HG03039 (cell line): ENCODE measurements around the gene ALK.

ENCODE experiments used
- ATAC-seq: cut with Tn5 transposase; IDR thresholded peaks from one replicate; pipeline ENCODE4 v1.9.1; 2021; ENCODE audit warnings: mild to moderate bottlenecking, moderate library complexity; ENCODE audit not compliant: unreplicated experiment

Gene ALK

DNA sequence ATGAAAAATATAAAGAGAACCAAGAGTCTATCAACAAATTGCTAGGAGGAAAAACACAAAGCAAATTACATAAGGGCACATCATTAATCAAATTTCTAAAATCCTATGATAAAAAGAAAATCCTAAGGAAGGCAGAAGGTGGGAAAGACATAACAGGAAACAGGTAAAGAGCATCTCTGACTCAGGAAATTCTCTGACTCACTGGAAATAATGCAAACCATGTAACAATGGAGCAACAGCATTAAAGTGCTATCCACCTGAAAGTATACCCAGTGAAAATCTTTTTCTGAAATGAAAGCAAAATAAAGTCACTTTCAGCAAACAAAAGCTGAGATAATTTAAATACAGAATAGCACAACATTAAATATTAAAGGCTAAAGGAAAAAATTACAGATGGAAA is 10.9 kb downstream of the ALK start:
- ATAC-seq: no peak

DNA sequence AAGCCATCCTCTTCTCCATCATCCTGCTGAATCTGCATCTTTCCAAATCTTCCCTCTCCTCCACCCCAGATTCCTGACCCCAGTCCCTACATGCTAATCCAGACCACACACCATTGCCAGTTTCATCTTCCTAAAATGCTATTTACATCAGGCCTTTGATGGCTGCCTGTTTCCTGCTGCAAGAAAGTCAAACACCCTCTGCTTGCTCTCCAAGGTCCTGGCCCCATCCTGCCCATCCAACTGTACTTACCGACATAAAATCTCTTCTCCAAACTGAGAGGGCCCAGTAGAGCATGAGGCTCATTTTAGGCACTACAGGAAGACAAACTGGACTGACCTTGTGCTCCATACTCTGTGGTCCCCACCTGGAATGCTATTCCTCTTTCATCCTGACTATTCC is 19.0 kb downstream of the ALK start:
- ATAC-seq: no peak

DNA sequence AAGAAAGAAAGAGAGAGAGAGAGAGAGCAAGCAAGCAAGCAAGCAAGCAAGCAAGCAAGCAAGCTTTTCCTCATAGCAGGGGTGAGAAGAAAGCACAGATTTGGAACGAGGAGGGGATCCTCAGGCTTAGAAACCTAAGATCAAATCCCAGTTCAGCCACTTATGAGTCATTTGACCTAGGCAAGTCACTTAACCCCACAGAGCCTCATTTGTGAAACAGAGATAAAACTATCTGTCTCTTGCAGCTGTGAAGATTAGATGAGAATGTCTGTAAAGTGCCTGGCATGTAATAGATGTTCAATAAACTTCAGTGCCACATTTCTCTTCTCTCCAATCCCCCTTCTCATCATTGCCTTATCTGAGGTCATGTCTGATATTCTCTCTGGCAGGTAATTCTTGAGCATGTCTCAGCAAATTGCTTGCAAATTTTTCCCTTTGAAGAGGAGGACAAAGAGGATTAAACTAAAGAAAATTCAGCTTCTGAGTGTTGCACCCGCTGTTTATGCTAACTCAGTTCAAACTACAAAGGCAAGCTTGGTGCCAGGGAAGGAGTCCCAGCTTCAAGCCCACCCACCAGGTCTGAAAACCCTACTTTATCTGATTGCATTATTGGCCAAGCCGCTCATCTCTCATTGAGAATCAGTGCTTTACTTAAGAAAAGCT is 20.3 kb downstream of the ALK start:
- ATAC-seq: no peak

DNA sequence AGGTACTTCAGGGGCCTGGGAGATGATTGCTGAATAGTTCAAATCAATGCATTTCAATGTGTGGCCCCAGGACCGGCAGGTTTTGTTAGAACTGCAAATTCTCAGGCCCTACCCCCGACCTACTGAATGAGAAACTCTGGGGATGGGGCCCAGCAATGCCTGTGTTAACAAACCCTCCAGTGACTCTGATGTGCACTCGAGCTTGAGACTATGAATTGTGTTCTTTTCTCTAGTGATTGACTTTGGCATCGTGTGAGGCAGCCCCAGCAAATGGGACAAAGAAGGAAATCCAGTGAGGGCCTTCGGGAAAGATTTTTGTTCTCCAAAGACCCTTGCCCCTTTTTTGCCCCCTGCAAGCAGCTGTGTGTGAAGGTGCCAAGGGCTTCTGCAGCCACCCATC is 22.4 kb downstream of the ALK start:
- ATAC-seq: no peak

DNA sequence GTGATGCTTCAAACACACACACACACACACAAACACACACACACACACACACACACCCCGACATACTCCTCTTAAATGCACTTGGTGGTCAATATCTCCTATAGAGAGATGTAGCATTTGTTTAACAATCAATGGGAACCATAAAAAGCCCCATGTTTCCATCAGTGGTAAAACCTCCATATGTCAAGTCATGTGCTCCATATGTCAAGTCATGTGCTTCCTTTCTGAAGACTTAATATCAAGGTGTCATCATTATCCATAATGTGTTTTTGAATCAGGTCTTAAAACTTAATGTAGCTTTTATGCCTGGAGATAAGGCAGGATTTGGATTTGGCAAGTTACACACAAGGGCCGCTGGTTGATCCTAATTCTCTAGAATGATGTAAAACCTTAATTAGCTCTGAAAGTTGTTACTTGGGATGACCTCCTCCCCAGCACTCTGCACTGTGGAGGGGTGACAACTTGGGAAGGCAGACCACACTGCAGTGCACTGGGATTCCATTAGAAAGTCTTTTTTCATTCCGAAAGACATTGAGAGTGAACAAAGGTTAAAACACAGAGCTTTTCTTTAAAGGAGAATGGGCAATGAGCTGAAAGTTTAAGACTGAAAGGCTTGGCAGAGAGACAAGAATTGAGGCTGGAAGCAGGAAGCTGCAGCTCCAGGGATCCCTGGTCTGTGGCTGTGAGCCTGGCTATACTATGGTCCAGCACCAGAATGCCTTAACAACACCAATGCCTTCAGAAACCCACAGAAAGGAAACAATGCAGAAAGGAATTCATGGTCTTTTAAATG is 26.4 kb downstream of the ALK start:
- ATAC-seq: no peak

DNA sequence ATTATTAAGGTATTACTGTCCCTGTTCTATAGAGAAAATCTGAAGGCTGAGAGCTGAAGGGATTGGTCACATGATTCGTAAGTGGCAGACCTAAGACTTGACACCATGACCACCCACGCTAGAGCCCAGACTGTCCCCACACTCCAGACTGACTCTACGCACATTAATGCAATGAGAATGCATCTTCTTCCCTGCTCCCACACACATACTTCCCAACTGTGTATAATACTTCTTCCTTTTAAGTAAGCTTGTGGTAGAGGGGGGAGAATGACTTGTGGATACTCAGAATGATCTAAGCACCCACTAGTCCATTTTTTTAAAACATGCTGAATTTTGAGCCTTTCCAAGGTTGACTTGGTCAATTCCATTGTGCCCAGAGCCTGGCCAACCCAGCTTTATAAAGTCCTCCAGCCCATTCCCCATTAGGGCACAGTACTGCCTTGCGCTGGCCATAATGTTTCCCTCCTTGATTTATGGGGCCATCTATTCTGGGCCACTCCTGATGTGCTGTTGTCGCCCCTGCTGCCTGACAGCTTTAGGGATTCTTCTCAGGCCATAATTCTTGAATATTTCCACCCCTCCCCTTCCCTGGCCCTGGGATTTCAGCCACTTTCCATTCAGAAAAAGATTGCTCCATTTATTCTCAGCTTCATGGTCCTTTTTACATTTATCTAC is 28.7 kb downstream of the ALK start:
- ATAC-seq: no peak

DNA sequence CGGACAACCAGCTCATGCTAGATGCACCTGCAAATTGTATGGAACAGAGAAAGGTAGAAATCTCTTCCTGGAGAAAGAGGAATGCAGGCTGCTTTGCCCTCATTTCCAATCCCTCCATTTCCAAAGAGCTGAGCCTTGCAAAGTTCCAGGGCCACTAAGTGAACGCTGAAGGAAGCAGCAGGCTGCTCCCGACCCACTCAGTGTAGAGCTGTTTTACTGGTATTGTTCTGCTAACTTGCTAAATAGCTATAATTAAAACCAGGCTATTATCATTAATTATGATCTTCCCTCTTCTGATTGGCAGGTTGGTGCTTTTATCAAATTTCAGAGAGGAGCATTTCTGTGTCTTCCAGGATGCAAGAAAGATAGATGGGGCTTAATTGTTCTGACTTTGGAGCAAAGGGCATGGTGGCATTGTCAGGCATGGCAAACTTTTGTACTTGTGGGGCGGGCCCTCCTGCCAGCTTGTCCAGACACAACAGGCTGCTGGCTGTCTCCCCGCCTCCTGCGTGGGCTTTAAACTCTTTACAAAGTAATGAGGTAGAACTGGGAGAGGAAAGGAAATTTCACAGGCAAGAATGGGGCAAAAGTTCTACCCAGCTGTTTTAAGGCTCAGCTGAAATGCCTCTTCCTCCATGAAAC is 40.2 kb downstream of the ALK start:
- ATAC-seq: no peak

DNA sequence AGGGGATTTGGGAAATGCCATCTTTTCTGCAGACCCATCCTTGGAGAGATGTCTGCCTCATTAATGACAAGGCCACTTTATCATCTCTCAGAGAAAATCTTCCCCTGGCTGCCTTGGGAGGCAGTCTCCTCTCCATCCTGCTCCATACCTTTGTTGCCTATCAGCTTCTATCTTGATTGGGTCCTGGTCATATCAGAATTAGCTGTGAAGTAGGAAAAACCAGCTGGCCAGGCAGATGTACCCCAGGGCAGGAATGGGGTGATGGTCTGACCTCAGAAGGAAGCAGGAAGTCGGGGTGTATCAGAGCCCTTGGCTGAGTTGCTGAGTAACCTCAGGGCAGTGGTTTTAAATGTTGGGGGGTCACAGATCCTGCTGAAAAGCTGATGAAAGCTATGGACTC is 41.3 kb downstream of the ALK start:
- no peak for ATAC-seq

DNA sequence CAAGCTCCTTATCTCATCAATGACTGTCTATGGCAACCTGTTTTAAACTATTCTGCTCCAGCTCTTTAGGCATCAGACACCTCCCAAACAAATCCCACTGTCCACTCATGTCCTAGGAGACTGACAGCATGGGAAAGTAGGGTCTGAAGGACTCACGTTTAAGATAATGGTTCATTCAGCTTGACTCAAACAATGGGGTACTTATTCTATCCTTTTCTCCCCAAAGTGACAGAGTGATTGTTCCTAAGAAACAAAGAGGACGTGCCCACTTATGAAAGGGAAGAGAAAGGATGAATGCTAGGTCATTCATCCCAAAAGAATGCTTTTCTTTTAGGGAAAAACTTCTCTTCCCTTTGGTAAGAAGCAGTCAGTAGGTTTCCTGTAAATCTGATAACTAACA is 41.9 kb downstream of the ALK start:
- ATAC-seq: no peak

DNA sequence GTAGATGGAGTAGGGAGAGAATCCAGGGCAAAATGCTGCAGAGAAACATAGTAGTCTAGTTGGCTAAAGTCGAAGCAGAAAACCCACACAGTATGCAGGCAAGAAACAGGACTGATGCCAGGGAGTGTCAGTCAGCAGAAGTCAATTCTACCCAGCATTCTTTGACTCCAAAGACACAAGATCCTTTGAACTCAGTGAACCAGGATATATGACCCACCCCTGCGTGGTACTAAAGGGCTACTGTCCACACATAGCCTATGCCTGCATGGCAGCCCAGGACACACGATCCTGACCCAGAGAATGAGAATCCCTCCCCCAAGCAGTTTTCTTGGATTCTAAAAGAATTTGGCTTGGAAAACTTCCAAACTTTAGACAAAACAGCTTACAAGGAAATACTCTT is 42.5 kb downstream of the ALK start:
- ATAC-seq: no peak

DNA sequence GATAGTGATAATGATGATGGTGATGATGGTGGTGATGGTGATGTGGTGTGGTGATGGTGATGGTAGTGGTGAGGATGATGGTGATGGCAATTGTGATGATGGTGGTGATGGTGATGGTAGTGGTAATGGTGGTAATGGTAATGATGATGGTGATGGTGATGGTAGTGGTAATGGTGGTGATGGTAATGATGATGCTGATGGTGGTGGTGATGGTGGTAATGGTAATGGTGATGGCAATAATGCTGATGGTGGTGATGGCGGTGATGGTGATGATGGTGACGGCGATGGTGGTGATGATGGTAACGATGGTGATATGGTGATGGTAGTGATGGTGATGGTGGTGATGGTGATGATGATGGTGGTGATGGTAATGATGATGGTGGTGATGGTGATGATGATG is 45.0 kb downstream of the ALK start:
- no peak for ATAC-seq

DNA sequence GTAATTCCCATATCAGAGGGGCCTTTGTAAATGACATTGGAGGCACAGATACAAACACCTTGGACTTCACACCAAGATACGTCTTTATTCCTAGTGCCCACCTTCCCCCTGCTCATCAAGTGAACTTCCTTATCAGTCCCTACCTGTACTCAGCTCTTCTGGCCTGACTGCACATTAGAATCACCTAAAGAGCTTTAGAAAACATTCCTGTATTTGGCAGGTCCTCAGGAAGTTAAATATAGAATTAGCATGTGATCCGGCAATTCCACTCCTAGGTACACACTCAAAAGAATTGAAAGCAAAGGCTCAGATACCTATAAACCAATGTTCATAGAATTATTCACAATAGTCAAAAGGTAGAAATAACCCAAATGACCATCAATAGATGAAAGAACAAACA is 46.6 kb downstream of the ALK start:
- no peak for ATAC-seq

DNA sequence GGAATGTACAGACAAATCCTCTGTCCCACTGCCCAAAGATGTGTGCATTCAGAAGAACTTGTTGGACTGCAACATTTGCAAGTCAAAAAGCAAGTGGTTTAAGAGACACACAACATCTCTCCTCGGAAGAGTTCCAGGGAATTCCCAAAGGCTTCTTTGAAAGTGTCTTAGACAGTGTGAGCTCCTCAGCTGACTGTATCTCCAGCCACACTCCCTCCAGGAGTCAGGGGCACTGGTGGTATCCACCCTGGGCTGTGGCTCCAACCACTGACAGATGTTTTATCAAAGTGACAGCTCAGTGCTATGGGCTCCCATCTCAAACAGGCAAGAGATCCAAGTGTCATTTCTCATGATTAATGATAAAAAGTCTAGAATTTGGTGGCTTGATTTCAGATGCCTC is 48.5 kb downstream of the ALK start:
- ATAC-seq: no peak

DNA sequence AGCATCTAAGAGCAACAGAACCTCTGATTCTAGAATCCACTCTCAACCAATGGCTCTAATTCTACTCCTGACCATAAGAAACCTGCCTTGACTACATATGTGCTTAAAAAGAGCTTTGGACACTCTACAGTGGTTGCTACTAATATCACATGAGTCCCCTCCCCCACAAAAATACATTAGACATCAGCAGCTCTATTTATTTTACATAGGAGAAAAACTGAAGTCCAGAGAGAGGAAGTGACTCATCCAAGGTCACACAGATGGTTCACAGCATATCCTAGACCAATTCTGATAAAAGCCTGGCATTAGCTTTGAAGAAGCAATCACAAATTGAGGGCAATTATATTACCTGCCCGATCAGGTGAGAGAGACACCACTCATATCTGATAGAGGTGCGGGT is 49.8 kb downstream of the ALK start:
- ATAC-seq: no peak

DNA sequence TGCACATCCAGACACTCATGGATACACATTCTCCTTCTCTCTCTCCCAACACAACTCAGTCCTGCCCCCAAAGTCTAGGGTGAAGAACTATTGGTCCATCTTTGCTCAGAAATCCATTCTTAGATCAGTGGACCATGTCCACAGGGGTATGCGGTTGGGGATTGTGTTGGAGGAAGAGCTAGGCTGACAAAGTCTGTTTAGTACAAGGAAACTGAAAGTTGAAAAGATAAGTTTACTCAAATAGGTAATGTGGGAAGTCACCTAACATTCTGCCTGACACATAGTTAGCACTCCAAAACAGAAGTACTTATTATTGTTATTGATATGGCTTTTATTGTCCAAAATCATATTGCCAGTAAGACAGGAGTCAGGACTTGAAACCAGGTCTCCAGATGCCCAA is 55.9 kb downstream of the ALK start:
- ATAC-seq: peak; percentile 48

DNA sequence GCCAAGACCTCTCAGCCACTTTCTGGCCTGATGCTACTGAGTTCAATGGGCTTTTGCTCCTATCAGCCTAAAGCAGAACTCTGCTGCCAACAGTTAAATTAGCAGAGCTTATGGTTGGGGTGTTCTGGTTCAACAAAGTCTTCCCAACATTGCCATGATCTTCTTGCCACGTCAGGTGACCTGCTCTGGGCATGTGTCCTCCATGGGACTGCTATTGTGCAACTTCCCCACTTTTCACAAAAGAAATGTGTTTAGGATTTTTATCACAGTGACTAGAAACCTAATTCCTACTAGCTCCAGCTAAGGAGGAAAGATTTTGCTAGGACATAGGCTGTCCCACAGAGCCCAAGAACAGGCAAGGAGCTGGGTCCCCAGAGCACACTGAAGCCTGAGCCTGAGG is 56.4 kb downstream of the ALK start:
- no peak for ATAC-seq

DNA sequence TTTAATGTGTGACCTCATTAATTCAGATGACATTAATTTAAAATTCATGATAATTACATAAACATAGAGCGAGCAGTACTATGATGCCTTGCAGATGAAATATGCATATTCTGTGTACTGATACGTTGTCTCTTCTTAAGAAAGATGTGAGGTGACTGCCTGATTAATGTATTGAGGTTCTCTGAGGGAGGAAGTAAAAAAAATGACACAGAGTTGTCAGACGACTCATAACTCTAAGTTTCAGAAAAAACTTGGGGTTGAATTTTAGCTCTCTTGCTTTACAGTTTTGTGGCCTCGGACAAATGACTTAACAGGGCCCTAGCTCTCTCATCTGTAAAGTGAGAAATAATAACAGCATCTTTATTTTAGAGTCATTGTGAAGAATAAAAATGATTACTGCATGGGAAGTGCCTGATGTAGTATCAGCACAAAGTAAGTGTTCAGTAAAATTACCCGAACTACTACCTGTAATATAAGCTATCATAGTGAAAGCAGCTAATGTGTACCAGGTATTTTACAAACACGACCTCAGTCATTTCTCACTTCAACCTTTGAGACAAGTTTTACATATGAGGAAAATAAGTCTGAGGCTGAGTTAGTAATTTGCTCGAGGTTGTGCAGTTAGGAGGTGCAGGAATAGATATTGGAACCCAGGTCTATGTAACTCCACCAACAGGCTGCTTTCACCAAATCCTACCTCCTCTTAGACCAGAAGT is 65.3 kb downstream of the ALK start:
- no peak for ATAC-seq

DNA sequence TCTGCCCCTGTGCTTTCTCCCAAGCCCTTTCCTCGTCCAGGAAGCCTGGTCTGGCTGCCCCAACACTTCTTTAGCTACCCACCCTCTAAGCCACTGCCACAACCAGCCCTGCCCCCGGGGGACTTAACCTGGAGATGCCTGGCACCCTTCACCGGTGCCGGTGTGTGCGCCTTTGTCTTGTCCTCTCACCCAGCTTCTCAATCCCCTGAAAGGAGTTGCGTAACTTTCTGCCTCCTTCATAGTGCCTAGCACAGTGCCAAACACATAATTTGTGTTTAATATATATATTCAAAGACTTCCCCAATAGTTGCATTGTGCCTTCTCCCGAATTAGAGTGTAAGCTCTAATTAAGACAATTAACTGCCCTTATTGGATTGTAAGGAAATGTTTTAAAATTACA is 70.6 kb downstream of the ALK start:
- ATAC-seq: no peak

DNA sequence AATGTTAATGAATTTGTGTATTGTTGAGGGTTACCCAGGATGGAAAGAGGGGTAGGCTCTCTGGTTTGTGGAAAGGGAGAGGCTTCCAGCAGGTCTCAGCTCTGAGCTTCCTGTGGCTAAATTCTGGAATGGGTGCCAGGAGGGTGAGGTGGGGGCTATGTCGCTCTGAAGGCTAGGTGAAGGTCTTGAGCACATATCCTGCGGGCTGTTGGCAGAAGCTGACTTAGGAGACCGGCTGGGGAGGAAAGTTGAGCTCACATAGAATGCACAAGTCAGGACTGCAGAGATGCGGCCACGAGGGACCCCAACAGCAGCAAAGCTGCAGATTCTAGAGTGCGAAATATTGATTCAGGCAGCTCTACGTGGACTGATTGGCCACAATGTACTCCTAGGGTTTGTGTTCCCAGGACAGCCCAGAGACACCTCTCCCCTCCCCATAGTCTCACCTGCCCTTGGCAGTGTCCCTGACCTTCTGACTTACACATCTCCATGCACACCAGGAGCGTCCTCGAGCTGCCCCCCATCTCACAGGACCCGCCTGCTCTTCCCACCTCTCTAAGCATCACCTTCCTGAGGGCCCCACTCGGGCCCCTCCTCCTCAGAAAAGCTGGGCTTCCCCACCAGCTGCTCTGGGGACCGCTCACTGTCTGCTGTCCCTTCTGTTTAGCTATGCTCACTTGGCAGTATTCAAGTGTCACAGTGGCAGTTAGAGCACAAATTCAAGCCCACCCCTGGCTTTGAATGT is 72.6 kb downstream of the ALK start:
- no peak for ATAC-seq

DNA sequence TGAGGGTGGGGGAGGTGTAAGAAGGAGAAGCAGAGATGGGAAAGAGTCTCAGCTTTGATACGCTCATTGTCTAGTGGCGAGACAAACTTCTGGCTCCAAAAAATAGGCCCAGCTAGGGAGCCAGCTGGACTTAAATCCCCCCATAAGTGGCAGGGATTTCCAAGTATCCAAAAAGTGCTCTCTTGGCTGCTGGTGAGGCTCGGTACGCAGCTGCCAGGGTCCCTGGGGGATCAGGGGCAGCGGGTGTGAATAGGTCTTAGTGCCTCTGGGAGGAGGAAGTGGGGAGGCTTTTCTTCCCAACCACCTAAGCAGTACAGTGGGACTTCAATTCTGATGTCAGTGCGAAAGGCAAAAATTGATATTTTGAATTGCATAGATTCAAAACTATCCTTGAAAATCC is 73.5 kb downstream of the ALK start:
- ATAC-seq: no peak
